Esophagus squamous epithelium (tissue), 4 donors: Measurements from ENCODE around the gene KLF11.

Experiments
- CTCF ChIP-seq, 6 experiments: fragments of 450-650 bp in 4 of 6; fragments of 200-600 bp in 2 of 6; sonication (generic) in 2 of 6; IDR thresholded peaks; one replicate each; pipeline ENCODE4 v1.5.1; 2016 to 2019; ENCODE audit warnings: antibody characterized with exemption in 6 of 6, mild to moderate bottlenecking in 4 of 6, moderate library complexity in 4 of 6
- POLR2A ChIP-seq, 4 donors: fragments of 450-650 bp; IDR thresholded peaks; one replicate each; pipeline ENCODE4 v1.6.1; 2017; ENCODE audit warnings: antibody characterized with exemption in 4 of 4, mild to moderate bottlenecking in 4 of 4, moderate library complexity in 3 of 4

- TF ChIP-seq CTCF (IDR thresholded peaks at IDR 0.05): no peak
- TF ChIP-seq POLR2A (IDR thresholded peaks at IDR 0.05): no peak
Observed at GRCh38 chr2:10032746-10033105, 10.6 kb upstream of the KLF11 start.
